Measurements from ENCODE around the gene LAMC2.
"Not testable (repeated sequence)": the region's sequence is repeated elsewhere in the genome, so short reads cannot be mapped to it uniquely, and the experiment has no call there.

The LAMC2 gene

GRCh38 chr1:183185941-183186490 is at the start of gene LAMC2:
Gene LAMC2, plus strand, starts transcription at chr1:183186264. Its CDS starts 89 bp downstream, at chr1:183186353.
- DNase-seq = no peak

- DNase-seq = no peak
These were observed 48.3 kb upstream of the LAMC2 start for GRCh38 chr1:183137782-183138181.

GRCh38 chr1:183138301-183138700 is 47.8 kb upstream of the LAMC2 start:
- no peak for DNase-seq

GRCh38 chr1:183139281-183139942 is 46.7 kb upstream of the LAMC2 start:
- peak; percentile 11 to 43 (median 39) for DNase-seq

- no peak for DNase-seq
These were observed 45.4 kb upstream of the LAMC2 start for GRCh38 chr1:183140633-183141032.

GRCh38 chr1:183142171-183142570 is 43.9 kb upstream of the LAMC2 start:
- DNase-seq = no peak

GRCh38 chr1:183143576-183144315 is 42.3 kb upstream of the LAMC2 start:
- no peak for DNase-seq

- peak in 1 of 3 donors; percentile 3 for DNase-seq
These were observed 41.3 kb upstream of the LAMC2 start for GRCh38 chr1:183144752-183145151.

GRCh38 chr1:183147735-183148134 is 38.3 kb upstream of the LAMC2 start:
- no peak for DNase-seq

GRCh38 chr1:183148599-183148998 is 37.5 kb upstream of the LAMC2 start:
- no peak for DNase-seq

GRCh38 chr1:183149273-183149672 is 36.8 kb upstream of the LAMC2 start:
- no peak for DNase-seq

- DNase-seq = not testable (repeated sequence)
These were observed 36.0 kb upstream of the LAMC2 start for GRCh38 chr1:183150032-183150431.

GRCh38 chr1:183150445-183150844 is 35.6 kb upstream of the LAMC2 start:
- DNase-seq = no peak

- DNase-seq = no peak
These were observed 33.9 kb upstream of the LAMC2 start for GRCh38 chr1:183152180-183152579.

GRCh38 chr1:183155939-183156338 is 30.1 kb upstream of the LAMC2 start:
- no peak for DNase-seq

- DNase-seq = no peak
These were observed 26.1 kb upstream of the LAMC2 start for GRCh38 chr1:183159960-183160359.

GRCh38 chr1:183161391-183161790 is 24.7 kb upstream of the LAMC2 start:
- DNase-seq = no peak

- DNase-seq = no peak
These were observed 22.7 kb upstream of the LAMC2 start for GRCh38 chr1:183163316-183163715.

GRCh38 chr1:183164340-183164739 is 21.7 kb upstream of the LAMC2 start:
- no peak for DNase-seq

- DNase-seq = no peak
These were observed 21.1 kb upstream of the LAMC2 start for GRCh38 chr1:183164963-183165362.

GRCh38 chr1:183165456-183165855 is 20.6 kb upstream of the LAMC2 start:
- DNase-seq = no peak

GRCh38 chr1:183166454-183166853 is 19.6 kb upstream of the LAMC2 start:
- peak; percentile 22 to 52 (median 38) for DNase-seq

- no peak for DNase-seq
These were observed 18.4 kb upstream of the LAMC2 start for GRCh38 chr1:183167676-183168075.

- DNase-seq = no peak
These were observed 17.8 kb upstream of the LAMC2 start for GRCh38 chr1:183168308-183168707.
